Activated CD4-positive, alpha-beta memory T cell treated with anti-CD3 and anti-CD28 coated beads for 36 hours (primary cell): Measurements from ENCODE around the gene DSTYK. TPM values are rescaled to one million over a fixed set of nuclear protein-coding genes. Genes with fewer than 3 reads are reported as not detected.

Source experiments
- CTCF ChIA-PET: fragments of 350-600 bp; sonication (Branson Sonifier 250); formaldehyde crosslinking; loops from one replicate; lab custom pipeline; 2021; ENCODE audit warnings: antibody characterized with exemption, inconsistent platforms; lab: Charles Lee
- POLR2A ChIA-PET: fragments of 350-600 bp; sonication (Branson Sonifier 250); formaldehyde crosslinking; loops from one replicate; lab custom pipeline; 2021; ENCODE audit warnings: antibody characterized with exemption; lab: Charles Lee
- DNase-seq: peaks from one replicate; pipeline ENCODE4 v3.0.0-alpha.2; 2020
- H3K27ac Mint-ChIP-seq: one replicate; pipeline ENCODE4 v1.8.0; 2021; ENCODE audit warnings: mixed read lengths
- H3K27me3 Mint-ChIP-seq: one replicate; pipeline ENCODE4 v1.8.0; 2021; ENCODE audit warnings: mixed read lengths
- H3K36me3 Mint-ChIP-seq: one replicate; pipeline ENCODE4 v1.8.0; 2021; ENCODE audit warnings: mixed read lengths
- H3K4me1 Mint-ChIP-seq: one replicate; pipeline ENCODE4 v1.8.0; 2021; ENCODE audit warnings: low read depth, mixed read lengths
- H3K4me3 Mint-ChIP-seq: one replicate; pipeline ENCODE4 v1.8.0; 2021; ENCODE audit warnings: mild to moderate bottlenecking, mixed read lengths
- H3K9me3 Mint-ChIP-seq: one replicate; pipeline ENCODE4 v1.8.0; 2021; ENCODE audit warnings: mixed read lengths
- intact Hi-C: fragments of 100-400 bp; cut with micrococcal nuclease; formaldehyde crosslinking; loops from one replicate; pipeline ENCODE4 v1.15.1; 2023
- total RNA-seq, 2 experiments: library from RNA; stranded (reverse); gene quantifications; one replicate each; pipeline ENCODE4 v1.2.3, GENCODE V29; 2021

Gene DSTYK
- total RNA-seq, 2 experiments from 2014 or later = 9.0 to 9.8 TPM

GRCh38 chr1:205229916-205230700 lies 18.6 kb upstream of the DSTYK start:
- peak overlapping the region; percentile 45 for H3K27ac Mint-ChIP-seq

DNA sequence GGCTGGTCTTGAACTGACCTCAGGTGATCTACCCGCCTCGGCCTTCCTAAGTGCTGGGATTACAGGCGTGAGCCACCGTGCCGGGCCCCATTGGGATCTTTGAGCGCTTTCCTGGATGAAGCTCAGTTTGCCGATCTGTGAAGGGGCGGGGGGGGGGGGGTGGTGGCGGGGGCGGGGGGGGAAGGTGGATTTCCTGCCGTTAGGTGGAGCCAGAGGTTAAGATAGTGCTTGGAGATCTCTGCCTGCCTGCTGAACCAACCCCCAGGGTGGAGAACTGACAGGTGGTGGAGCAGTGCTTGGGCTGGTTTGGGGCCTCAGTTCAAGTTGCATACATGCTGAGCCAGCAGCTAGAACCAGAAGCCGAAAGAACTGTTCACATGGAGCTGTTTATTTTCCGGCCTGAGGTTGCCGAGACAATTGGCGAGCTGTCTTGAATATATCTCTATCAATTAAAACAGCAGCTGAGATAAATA lies 17.9 kb upstream of the DSTYK start:
- DNase-seq = peak; percentile 83
- intact Hi-C loops = loop anchor here (1.0 to 2.0 kb wide), 4 partner anchors 18 to 89 kb away; partner anchors contain the start of gene DSTYK
- Mint-ChIP-seq H3K27ac (peak overlapping the region; percentile 58), H3K4me3 (peak overlapping the region; percentile 84), H3K36me3 (no peaks in the 10 kb centered on the region), H3K4me1 (peaks cover 42% of the 10 kb centered on the region), H3K9me3 (no peaks in the 10 kb centered on the region), H3K27me3 (peaks cover 8% of the 10 kb centered on the region)
- ChIA-PET POLR2A (interaction anchor here (0.6 to 2.7 kb wide), 11 partner anchors 9 to 108 kb away, joined by 3 to 11 read pairs (median 5); partner anchors contain the start of genes DSTYK and RBBP5), CTCF (interaction anchor here (0.6 to 9.8 kb wide), 26 partner anchors 10 to 253 kb away, joined by 3 to 338 read pairs (median 6); partner anchors contain the start of genes DSTYK and NUAK2)

More at GRCh38 chr1:205229916-205230700, 18.6 kb upstream of the DSTYK start:
- intact Hi-C loops = loop anchor here (1.0 to 2.0 kb wide), 4 partner anchors 19 to 89 kb away; partner anchors contain the start of gene DSTYK
- ChIA-PET POLR2A (interaction anchor here (0.9 to 1.6 kb wide), 9 partner anchors 8 to 108 kb away, joined by 3 to 10 read pairs (median 5); partner anchors contain the start of genes DSTYK and RBBP5), CTCF (interaction anchor here (0.6 to 9.8 kb wide), 24 partner anchors 9 to 254 kb away, joined by 3 to 338 read pairs (median 7); partner anchors contain the start of genes DSTYK and NUAK2)
- peaks cover 7% of the 10 kb centered on the region for H3K27me3 Mint-ChIP-seq
- H3K36me3 Mint-ChIP-seq = no peaks in the 10 kb centered on the region
- H3K4me3 Mint-ChIP-seq = peak overlapping the region; percentile 84
- no peaks in the 10 kb centered on the region for H3K9me3 Mint-ChIP-seq
- H3K4me1 Mint-ChIP-seq = peaks cover 42% of the 10 kb centered on the region
- DNase-seq = no peak

DNA sequence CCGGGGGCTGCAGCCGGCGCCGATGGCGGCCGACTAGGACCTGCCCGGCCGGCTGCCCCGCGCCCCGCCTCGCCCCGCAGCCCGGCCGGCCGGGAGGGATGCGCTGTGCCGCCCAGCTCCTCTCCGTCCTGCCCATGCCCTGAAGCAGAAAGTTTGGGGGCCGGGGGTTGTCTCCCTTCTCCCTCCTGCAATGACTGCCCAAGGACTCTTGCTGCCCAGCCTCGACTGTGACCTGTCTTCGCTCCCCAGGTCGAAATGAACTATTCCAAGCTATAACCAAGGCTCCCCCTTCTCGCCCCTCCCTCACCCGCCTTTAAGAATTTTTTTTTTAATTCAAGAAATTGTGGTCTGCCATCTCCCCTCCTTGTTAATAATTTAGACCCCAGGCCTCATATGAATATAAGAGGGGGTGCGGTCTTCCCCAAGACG lies 16.6 kb upstream of the DSTYK start:
- ChIA-PET POLR2A (interaction anchor here (0.6 to 2.7 kb wide), 8 partner anchors 10 to 106 kb away, joined by 3 to 11 read pairs (median 4); partner anchors contain the start of genes DSTYK and RBBP5), CTCF (interaction anchor here (0.7 to 9.8 kb wide), 21 partner anchors 9 to 483 kb away, joined by 3 to 338 read pairs (median 5); partner anchors contain the start of gene NUAK2)
- Mint-ChIP-seq H3K4me3 (peak overlapping the region; percentile 84), H3K27ac (no peak overlapping the region), H3K27me3 (peaks cover 10% of the 10 kb centered on the region), H3K9me3 (no peaks in the 10 kb centered on the region), H3K36me3 (no peaks in the 10 kb centered on the region), H3K4me1 (peaks cover 38% of the 10 kb centered on the region)
- no peak for DNase-seq
- intact Hi-C loops = loop anchor here (2.0 kb wide), 2 partner anchors 57 to 91 kb away; no protein-coding TSS in a partner anchor

- H3K27ac Mint-ChIP-seq = no peak within 1 kb of the TSS
These were observed 16.1 kb upstream of the DSTYK start, which contains the start of gene TMCC2 for GRCh38 chr1:205227584-205228013. TMCC2 (plus strand) TSS chr1:205227946; CDS start chr1:205228565, 619 bp downstream.

DNA sequence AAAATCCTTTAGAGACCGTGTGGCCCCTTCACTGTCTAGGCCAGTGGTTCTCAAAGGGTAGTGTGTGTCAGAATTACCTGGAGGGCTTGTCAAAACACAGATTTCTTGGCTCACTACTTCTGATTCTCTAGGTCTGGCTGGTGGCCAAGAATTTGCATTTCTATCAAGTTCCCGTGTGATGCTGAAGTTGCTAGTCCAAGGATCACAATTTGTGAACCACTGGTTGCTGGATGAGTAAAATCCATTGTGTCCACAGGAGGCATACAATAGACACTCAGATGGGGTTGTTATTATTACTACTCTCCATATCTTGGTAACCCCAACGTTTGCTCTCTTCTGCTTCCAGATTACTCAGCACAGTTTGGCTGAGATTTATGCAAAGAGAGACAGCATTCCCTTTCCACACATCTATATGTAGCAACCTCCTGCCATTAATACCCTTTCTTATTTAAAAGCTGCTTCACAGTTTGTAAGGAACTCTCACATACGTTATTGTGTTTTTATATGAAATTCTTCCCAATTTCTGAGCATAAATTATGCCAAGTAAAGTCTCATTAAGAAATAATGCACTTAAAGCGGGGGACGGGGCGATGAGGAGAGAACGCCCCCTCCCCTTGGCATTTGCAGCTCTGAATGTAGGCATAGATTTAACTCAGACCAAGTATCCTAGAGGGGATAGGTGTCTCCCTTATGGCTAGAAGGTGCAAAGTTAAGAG lies 15.5 kb upstream of the DSTYK start:
- H3K27ac Mint-ChIP-seq = no peak overlapping the region
- H3K9me3 Mint-ChIP-seq = no peaks in the 10 kb centered on the region
- no peak for DNase-seq
- peak overlapping the region; percentile 75 for H3K4me3 Mint-ChIP-seq
- POLR2A ChIA-PET = interaction anchor here (0.9 to 2.7 kb wide), 4 partner anchors 11 to 104 kb away, joined by 4 to 11 read pairs (median 10); partner anchors contain the start of gene DSTYK
- H3K4me1 Mint-ChIP-seq = peaks cover 29% of the 10 kb centered on the region
- H3K27me3 Mint-ChIP-seq = peaks cover 10% of the 10 kb centered on the region
- no peaks in the 10 kb centered on the region for H3K36me3 Mint-ChIP-seq
- intact Hi-C loops = loop anchor here (1.0 kb wide), 1 partner anchor 105 kb away; no protein-coding TSS in a partner anchor
- CTCF ChIA-PET = interaction anchor here (0.9 to 9.8 kb wide), 10 partner anchors 12 to 485 kb away, joined by 3 to 338 read pairs (median 8); partner anchors contain the start of gene RBBP5

More at GRCh38 chr1:205227584-205228013, 16.1 kb upstream of the DSTYK start, which contains the start of gene TMCC2:
- peaks cover 10% of the 10 kb centered on the region for H3K27me3 Mint-ChIP-seq
- ChIA-PET CTCF (interaction anchor here (0.7 to 9.8 kb wide), 14 partner anchors 12 to 484 kb away, joined by 3 to 338 read pairs (median 10); no protein-coding TSS in a partner anchor), POLR2A (interaction anchor here (0.6 to 2.7 kb wide), 5 partner anchors 10 to 105 kb away, joined by 3 to 11 read pairs (median 10); partner anchors contain the start of gene DSTYK)
- DNase-seq = peak; percentile 88
- peak within 1 kb of the TSS; percentile 84 for H3K4me3 Mint-ChIP-seq
- H3K36me3 Mint-ChIP-seq = no peaks in the 10 kb centered on the region
- intact Hi-C loops = loop anchor here (1.0 to 2.0 kb wide), 3 partner anchors 57 to 105 kb away; no protein-coding TSS in a partner anchor
- peaks cover 34% of the 10 kb centered on the region for H3K4me1 Mint-ChIP-seq
- no peaks in the 10 kb centered on the region for H3K9me3 Mint-ChIP-seq

- Mint-ChIP-seq H3K36me3 (no peaks in the 10 kb centered on the region), H3K27me3 (peaks cover 10% of the 10 kb centered on the region), H3K4me1 (peaks cover 27% of the 10 kb centered on the region), H3K9me3 (no peaks in the 10 kb centered on the region), H3K27ac (no peak overlapping the region), H3K4me3 (no peak overlapping the region)
- CTCF ChIA-PET = interaction anchor here (1.1 to 9.8 kb wide), 4 partner anchors 31 to 105 kb away, joined by 3 to 338 read pairs (median 18); partner anchors contain the start of gene RBBP5
- POLR2A ChIA-PET = no interaction called here
- intact Hi-C loops = no loop called here
- no peak for DNase-seq
These were observed 14.6 kb upstream of the DSTYK start for GRCh38 chr1:205225901-205226765.

GRCh38 chr1:205224736-205225135 lies 13.2 kb upstream of the DSTYK start:
- ChIA-PET CTCF (interaction anchor here (0.8 to 9.8 kb wide), 5 partner anchors 25 to 262 kb away, joined by 3 to 338 read pairs (median 3); partner anchors contain the start of gene RBBP5), POLR2A (no interaction called here)
- no peaks in the 10 kb centered on the region for H3K9me3 Mint-ChIP-seq
- intact Hi-C loops = no loop called here
- peaks cover 16% of the 10 kb centered on the region for H3K4me1 Mint-ChIP-seq
- no peak overlapping the region for H3K27ac Mint-ChIP-seq
- peaks cover 10% of the 10 kb centered on the region for H3K27me3 Mint-ChIP-seq
- no peak for DNase-seq
- no peaks in the 10 kb centered on the region for H3K36me3 Mint-ChIP-seq
- H3K4me3 Mint-ChIP-seq = no peak overlapping the region

GRCh38 chr1:205220421-205220820 lies 8.9 kb upstream of the DSTYK start:
- intact Hi-C loops = no loop called here
- H3K27me3 Mint-ChIP-seq = peaks cover 4% of the 10 kb centered on the region
- peaks cover 1% of the 10 kb centered on the region for H3K4me1 Mint-ChIP-seq
- POLR2A ChIA-PET = no interaction called here
- CTCF ChIA-PET = interaction anchor here (2.6 to 3.7 kb wide), 2 partner anchors 9 to 36 kb away, joined by 14 to 18 read pairs; no protein-coding TSS in a partner anchor
- no peak overlapping the region for H3K4me3 Mint-ChIP-seq
- no peak overlapping the region for H3K27ac Mint-ChIP-seq
- no peaks in the 10 kb centered on the region for H3K9me3 Mint-ChIP-seq
- no peaks in the 10 kb centered on the region for H3K36me3 Mint-ChIP-seq
- DNase-seq = no peak

DNA sequence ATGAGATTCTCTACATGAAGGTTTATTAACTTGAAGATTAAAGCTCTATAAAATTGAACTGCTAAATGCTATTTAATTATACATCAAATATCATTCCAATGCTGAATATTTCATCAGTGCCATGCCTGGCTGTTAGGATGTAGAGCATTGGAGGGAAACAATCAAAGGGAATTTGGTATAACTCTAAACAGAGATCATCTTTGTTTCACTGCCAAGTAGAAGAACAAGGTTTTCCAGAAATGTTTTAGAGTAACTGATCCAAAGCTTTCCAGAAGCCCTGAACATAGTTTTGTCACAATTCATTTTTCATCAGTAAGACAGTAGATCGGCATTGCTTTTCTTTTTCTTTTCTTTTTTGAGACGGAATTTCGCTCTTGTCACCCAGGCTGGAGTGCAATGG lies 5.9 kb upstream of the DSTYK start:
- H3K36me3 Mint-ChIP-seq = no peaks in the 10 kb centered on the region
- H3K4me1 Mint-ChIP-seq = peaks cover 12% of the 10 kb centered on the region
- intact Hi-C loops = no loop called here
- H3K4me3 Mint-ChIP-seq = no peak overlapping the region
- CTCF ChIA-PET = interaction anchor here (3.7 kb wide), 1 partner anchor 12 kb away, joined by 18 read pairs; no protein-coding TSS in a partner anchor
- no peak overlapping the region for H3K27ac Mint-ChIP-seq
- DNase-seq = no peak
- H3K9me3 Mint-ChIP-seq = no peaks in the 10 kb centered on the region
- peaks cover 1% of the 10 kb centered on the region for H3K27me3 Mint-ChIP-seq
- POLR2A ChIA-PET = no interaction called here

GRCh38 chr1:205216588-205216987 lies 5.1 kb upstream of the DSTYK start:
- DNase-seq = no peak
- no peak overlapping the region for H3K27ac Mint-ChIP-seq
- peaks cover 1% of the 10 kb centered on the region for H3K27me3 Mint-ChIP-seq
- no peaks in the 10 kb centered on the region for H3K9me3 Mint-ChIP-seq
- intact Hi-C loops = no loop called here
- H3K4me1 Mint-ChIP-seq = peaks cover 19% of the 10 kb centered on the region
- H3K36me3 Mint-ChIP-seq = no peaks in the 10 kb centered on the region
- ChIA-PET CTCF (no interaction called here), POLR2A (no interaction called here)
- no peak overlapping the region for H3K4me3 Mint-ChIP-seq
